Measurements from ENCODE around the gene MAP4.

GRCh38 chr3:47851888-47852603, 164.2 kb downstream of the MAP4 start:
- TF ChIP-seq KDM1A (IDR thresholded peaks at IDR 0.05; ENCODE audit: low read depth) (no peak), CTCF (IDR thresholded peaks at IDR 0.05) (no peak), CEBPB (IDR thresholded peaks at IDR 0.05) (no peak), NFE2L2 (conservative IDR thresholded peaks at IDR 0.05; ENCODE audit: low read length) (no peak), RCOR1 (IDR thresholded peaks at IDR 0.05; ENCODE audit: low read depth, low read length) (no peak), POLR2A (IDR thresholded peaks at IDR 0.05; ENCODE audit: low read length) (no peak), EP300 (IDR thresholded peaks at IDR 0.05) (no peak)
- TF ChIP-seq, protein P1, sequence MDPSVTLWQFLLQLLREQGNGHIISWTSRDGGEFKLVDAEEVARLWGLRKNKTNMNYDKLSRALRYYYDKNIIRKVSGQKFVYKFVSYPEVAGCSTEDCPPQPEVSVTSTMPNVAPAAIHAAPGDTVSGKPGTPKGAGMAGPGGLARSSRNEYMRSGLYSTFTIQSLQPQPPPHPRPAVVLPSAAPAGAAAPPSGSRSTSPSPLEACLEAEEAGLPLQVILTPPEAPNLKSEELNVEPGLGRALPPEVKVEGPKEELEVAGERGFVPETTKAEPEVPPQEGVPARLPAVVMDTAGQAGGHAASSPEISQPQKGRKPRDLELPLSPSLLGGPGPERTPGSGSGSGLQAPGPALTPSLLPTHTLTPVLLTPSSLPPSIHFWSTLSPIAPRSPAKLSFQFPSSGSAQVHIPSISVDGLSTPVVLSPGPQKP (IDR thresholded peaks at IDR 0.05; ENCODE audit: low read depth, low read length): no peak

Data from A549 (cell line).